OCI-LY7 (cell line): ENCODE data around the gene ATP8B1.

Experiments used
- EZH2phosphoT487 ChIP-seq: fragments of 200-600 bp; sonication (generic); IDR thresholded peaks from 2 replicates; pipeline ENCODE4 v1.6.1; 2018; ENCODE audit warnings: low read depth, borderline replicate concordance, mild to moderate bottlenecking, mixed run types, antibody characterized with exemption, low read length, moderate library complexity, mixed read lengths
- TF ChIP-seq, protein P1 (sequence below): fragments of 200-600 bp; sonication (generic); conservative IDR thresholded peaks from 2 replicates; pipeline ENCODE4 v1.5.1; 2014; ENCODE audit warnings: mild to moderate bottlenecking, antibody characterized with exemption, low read length, moderate library complexity, mixed read lengths

DNA sequence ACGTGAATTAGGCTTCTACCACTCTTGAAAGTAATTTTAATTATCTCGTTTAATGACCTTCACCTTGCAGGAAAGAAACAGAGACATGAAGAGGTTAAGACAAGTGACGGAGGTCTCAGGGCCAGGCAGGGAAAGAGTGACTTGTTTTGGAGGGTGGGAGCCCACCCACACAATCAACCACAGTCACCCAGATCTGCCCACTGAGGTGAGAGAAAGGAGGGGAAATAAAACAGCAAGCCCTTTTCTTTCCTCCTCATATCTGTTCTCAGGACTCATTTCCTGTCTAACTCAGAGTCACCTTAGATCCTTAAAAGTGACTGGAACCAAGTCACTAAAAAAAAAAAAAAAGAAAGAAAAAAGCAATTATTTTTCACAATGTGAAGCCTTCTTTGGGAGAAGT lies 26.8 kb downstream of the ATP8B1 start:
- TF ChIP-seq, protein P1, sequence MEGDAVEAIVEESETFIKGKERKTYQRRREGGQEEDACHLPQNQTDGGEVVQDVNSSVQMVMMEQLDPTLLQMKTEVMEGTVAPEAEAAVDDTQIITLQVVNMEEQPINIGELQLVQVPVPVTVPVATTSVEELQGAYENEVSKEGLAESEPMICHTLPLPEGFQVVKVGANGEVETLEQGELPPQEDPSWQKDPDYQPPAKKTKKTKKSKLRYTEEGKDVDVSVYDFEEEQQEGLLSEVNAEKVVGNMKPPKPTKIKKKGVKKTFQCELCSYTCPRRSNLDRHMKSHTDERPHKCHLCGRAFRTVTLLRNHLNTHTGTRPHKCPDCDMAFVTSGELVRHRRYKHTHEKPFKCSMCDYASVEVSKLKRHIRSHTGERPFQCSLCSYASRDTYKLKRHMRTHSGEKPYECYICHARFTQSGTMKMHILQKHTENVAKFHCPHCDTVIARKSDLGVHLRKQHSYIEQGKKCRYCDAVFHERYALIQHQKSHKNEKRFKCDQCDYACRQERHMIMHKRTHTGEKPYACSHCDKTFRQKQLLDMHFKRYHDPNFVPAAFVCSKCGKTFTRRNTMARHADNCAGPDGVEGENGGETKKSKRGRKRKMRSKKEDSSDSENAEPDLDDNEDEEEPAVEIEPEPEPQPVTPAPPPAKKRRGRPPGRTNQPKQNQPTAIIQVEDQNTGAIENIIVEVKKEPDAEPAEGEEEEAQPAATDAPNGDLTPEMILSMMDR, result no peak
- TF ChIP-seq EZH2phosphoT487, result no peak
